Fibroblast of mammary gland (primary cell): ENCODE data around the gene OR10J4.

Experiments
- DNase-seq: peaks from one replicate; pipeline ENCODE4 v3.0.0-alpha.2; 2010; ENCODE audit warnings: low read depth
- H3K4me3 ChIP-seq: 2 replicates; pipeline ENCODE4 v1.5.1; 2011; ENCODE audit warnings: low read depth, mild to moderate bottlenecking, low read length, moderate library complexity; ENCODE audit not compliant: control insufficient read depth
- TF ChIP-seq, protein P1 (sequence below): conservative IDR thresholded peaks from 2 replicates; pipeline ENCODE4 v1.5.1; 2011; ENCODE audit warnings: low read depth, low read length, inconsistent platforms; ENCODE audit not compliant: control insufficient read depth, insufficient read depth

The OR10J4 gene

GRCh38 chr1:159473335-159473734, 41.3 kb downstream of the OR10J4 start:
- H3K4me3 ChIP-seq: no peak overlapping the region
- TF ChIP-seq, protein P1, sequence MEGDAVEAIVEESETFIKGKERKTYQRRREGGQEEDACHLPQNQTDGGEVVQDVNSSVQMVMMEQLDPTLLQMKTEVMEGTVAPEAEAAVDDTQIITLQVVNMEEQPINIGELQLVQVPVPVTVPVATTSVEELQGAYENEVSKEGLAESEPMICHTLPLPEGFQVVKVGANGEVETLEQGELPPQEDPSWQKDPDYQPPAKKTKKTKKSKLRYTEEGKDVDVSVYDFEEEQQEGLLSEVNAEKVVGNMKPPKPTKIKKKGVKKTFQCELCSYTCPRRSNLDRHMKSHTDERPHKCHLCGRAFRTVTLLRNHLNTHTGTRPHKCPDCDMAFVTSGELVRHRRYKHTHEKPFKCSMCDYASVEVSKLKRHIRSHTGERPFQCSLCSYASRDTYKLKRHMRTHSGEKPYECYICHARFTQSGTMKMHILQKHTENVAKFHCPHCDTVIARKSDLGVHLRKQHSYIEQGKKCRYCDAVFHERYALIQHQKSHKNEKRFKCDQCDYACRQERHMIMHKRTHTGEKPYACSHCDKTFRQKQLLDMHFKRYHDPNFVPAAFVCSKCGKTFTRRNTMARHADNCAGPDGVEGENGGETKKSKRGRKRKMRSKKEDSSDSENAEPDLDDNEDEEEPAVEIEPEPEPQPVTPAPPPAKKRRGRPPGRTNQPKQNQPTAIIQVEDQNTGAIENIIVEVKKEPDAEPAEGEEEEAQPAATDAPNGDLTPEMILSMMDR: no peak
- peak; percentile 84 for DNase-seq

GRCh38 chr1:159474926-159475325, 42.9 kb downstream of the OR10J4 start:
- no peak overlapping the region for H3K4me3 ChIP-seq
- DNase-seq: peak; percentile 31
- TF ChIP-seq, protein P1: no peak
